ENCODE measurements around the gene IL6ST.

The IL6ST gene

DNA sequence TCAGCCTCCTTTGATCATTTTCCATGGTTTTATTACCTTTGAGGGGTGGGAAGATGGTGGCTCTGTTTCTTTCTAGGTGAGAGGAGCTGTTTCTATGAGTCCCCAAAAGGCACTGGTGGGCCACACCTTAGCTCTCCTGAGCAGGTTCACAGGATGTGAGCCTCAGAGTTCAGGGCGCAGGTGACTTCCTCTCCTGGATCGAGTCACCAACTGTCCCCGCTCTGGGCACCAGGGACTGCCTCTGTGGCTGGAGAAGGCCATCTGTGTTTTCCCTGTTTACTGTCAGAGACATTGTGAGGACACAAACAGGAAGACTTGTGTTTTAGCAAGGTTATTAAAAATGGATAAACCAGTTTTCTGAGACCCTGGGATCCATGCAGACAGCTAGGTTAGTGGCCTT lies 75.1 kb downstream of the IL6ST start:
- no peak for DNase-seq (ENCODE audit: low spot score)

DNA sequence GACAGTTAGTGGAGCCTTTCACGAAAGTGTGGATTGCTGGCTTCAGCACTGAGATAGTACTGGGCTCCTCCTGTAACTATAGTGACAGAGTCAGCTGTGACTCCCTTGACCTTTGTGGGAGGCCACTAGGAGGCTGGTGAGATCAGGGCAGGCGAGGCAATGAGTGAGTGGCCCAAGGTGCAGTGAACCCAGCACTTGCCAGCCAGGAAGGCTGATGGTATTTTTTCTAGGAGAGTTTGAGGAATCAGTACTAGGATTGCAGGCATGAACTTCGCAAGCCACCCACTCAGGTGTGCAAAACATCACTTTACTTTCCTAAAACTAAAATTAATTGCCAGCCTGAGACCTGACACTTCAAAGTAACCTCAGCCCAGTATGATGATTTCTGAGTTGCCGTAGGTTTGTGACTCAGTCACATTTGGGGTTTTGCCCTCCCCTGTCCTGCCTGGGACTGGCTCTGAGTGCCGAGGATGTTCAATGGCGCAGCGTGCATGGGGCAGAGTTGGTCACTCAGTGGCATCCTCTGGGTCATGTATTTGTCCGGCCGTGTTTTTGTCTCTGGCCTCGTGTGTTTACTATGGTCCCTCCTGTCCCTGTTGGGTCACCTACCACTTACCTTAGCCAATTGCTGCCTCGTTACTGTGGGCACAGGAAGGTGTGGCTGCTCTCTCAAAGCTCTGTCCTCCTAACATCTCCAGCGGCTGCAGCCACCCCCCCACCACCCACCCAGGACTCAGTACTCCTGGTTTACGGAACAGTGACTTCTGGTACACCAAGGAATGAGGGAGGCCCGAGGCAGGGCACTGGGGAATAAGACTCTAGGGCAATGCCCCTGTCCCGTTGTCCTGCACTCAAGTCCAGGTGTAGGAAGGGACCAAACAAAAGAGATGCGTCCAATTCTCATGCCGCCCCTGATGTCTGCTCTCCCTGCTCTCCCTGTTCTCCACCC lies 76.4 kb downstream of the IL6ST start:
- DNase-seq (ENCODE audit: low spot score): no peak

DNA sequence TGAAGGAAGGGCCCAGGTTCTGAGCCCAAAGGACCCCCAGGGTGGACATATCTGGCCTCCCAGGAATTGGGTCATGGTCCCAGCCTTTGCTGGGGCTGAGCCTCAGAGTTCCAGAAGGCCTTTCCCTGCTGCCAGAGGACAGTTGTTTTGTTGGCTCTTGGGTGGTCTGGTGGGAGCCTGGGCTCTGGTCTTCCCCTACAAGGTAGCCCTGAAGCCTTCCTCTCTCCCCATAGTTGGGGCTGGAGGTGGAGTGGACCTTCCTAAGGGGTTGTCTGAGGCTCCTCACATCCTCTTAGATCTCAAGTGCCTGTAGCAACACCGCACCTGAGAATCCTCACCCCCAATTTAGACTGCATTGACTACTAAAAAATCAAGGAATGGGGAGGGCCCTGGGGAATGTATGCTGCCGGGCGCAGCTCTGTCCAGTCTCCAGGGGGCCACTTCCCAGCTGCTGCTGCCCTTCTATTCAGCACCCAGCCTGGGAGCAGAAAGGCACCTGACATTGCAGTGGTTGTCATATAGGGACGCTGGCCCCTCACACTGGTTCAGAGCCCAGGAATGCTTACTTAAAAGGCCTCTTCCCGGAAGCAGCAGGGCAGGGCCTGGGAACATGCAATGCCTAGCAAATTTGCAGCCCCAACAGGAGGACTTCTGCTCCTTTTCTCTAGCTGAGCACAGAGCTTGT lies 77.2 kb downstream of the IL6ST start:
- no peak for DNase-seq (ENCODE audit: low spot score)

DNA sequence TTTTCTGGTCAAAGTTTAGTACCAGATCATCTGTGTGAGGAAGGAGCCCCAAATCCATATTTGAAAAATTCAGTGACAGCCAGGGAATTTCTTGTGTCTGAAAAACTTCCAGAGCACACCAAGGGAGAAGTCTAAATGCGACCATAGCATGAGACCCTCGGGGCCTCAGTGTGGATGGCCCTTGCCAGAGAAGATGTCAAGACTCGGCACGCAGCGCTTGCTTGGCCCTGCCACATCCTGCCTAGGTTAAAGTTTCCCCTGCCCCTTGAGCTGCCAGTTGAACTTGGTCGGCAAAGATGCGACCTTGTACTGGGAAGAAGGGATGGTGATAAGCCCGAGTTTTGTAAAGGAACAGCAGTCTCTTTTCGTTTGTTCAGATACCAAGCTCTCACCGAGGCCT lies 77.8 kb downstream of the IL6ST start:
- no peak for DNase-seq (ENCODE audit: low spot score)

DNA sequence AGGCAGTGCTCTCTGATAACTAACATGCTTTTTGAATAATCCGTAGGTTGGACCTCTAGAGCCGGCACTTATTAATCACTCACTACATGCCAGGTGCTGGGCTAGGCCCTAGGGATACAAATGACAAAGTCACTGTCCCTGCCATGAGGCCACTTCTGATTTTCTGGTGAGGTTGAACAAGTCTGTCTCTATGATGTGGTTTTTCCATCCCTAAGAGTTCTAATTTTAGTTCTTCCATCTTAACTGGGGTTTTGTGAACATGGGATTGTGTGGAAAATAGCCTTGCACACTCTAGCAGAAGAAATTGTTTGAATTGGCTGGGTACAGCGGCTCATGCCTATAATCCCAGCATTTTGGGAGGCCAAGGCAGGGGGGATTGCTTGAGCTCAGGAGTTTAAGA lies 79.0 kb downstream of the IL6ST start:
- no peak for DNase-seq (ENCODE audit: low spot score)

DNA sequence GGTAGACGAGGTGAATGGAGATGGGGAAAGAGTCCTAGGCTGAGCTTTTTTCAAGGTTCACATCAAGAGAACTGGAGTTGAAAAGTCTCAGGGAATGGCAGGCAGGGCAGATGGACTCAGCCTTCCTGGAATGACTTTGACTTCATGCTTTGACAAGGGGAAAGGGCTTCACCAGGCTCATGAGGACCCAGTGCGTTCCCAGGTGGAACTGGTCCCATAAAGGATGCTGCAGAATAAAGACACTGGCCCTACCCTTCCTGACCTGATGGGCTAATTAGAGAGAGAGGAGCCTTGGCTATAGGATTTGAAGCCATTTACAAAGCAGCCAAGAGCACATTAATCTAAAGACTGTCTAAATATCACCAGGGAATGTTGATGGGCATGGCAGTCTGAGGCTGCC lies 79.8 kb downstream of the IL6ST start:
- no peak for DNase-seq (ENCODE audit: low spot score)

DNA sequence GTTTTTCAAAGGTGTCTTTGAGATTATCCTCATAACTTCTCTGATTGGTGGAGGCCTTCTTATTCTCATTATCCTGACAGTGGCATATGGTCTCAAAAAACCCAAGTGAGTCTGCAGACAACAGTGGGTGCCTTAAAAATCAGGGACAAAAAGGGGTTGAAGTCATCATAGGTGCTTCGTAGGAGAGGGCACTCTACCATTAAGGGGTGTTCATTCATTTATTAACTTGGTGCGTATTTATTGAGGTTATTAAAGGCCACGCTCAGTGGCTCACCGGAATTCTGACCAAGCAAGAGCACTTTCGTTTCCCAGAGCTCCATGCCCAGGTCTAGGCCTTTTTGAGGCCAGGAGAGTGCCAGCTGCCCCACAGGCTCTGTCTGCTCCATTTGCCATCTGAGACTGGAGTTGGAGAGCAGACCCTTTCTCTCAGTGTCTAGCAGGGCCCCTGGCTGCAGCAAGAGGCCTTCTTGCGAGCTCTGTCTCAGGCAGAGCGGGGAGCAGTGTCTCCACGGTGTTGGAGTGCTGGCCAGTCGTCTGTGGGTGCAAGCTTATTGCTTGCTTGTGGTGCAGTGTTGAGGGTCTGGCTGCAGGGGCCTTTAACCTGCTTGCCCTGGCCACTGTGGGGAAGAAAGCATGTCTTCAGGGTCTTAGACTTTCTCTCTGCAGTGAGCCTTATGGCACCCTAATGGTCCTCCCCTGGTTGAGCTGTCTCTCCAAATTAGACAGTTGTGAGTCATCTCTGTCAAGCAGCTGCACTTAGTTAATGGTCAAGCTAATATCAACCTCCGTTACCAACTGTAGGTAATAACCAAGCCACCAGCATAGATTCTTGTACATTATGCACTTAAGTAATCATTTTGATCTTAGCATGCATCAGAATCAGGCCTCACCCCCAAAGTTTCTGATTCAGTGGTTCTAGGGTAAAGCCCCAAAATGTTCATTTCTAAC lies 81.0 kb downstream of the IL6ST start:
- DNase-seq (ENCODE audit: low spot score): no peak

DNA sequence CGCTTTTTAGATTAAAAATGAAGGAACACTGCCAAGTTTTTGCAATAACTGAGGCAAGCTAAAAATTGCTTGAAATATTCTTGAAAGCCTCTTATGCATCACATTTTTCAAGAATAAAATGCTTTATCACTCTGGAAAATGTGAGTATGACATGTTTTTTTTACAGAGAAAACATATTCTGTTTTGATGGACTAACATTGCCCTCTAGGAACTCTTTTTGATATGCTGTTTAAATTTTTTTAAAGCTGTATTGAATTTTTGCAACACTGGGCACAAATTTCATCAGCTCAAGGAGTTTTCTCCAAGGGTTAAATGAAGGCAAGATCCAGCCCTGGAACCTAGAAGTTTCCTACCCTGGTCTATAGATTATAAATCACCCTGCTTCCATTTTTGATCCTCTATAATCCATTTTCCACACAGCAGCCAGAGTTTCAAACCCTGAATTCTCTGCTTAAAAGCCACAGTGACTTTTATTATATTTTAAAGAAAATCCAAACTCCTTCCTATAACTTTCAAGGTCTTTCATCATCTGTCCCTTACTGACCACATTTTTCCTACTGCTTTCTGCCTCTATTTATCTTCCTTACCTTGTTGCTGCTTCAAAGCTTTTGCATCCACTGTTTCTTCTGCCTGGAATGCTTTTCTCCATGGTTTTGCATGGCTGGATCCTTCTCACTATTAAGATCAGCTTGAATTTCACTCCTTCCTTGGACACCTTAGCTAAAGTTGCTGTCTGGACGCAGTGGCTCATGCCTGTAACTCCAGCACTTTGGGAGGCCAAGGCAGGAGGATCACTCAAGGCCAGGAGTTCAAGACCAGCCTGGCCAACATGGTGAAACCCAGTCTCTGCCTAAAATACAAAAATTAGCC lies 82.7 kb downstream of the IL6ST start:
- DNase-seq (ENCODE audit: low spot score): peak; percentile 47

DNA sequence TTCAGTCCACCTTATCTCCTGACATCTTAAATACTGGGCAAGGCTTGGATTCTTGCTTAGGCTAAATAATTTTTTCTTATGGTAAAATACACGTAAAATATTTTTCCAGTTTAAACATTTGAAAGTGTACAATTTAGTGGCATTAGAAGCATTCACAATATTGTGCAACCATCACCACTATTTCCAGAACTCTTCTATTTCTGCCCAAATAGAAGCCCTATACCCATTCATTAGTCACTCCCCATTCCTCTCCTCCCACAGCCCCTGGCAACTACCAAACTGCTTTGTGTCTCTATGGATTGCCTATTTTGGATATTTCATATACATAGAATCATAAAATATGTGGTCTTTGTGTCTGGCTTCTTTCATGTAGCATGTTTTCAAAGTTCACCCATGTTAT lies 86.0 kb downstream of the IL6ST start:
- no peak for DNase-seq (ENCODE audit: low spot score)

DNA sequence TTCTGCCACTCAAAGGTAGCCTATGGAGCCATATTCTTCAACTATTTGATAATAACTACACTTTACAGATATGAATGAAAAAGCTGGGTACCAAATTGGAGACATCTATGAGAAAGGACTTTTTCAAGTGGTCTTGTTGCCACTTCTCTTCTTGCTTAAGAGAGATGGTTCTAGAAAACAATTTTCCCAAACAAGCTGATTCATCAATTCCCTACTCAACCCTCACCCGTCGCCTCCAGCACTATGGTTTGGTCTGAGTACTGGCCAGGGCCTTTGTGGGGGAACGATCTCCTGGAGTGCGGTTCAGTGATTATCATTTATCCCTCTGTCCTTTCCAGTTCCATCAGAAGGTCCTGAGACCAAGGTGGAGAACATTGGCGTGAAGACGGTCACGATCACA lies 86.8 kb downstream of the IL6ST start:
- no peak for DNase-seq (ENCODE audit: low spot score)

DNA sequence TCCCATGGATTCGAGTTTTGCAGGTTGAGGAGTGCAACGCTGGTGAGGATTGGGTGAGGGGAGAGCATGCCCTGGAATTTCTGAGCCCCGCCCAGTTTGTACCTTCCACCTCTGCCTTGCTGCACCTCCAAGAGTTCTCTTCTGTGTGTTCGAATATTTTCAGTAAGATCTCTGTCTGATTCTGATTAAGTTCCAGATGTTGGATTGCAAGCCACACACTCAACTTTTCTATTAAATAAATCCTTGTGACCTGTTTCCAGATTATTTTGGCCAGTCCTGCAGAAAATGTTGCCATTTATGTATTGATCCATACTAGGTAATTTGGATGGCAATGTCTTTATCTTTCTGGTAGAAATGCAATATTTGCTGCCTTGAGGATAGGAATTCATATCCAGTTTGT lies 89.5 kb downstream of the IL6ST start:
- DNase-seq (ENCODE audit: low spot score): no peak

DNA sequence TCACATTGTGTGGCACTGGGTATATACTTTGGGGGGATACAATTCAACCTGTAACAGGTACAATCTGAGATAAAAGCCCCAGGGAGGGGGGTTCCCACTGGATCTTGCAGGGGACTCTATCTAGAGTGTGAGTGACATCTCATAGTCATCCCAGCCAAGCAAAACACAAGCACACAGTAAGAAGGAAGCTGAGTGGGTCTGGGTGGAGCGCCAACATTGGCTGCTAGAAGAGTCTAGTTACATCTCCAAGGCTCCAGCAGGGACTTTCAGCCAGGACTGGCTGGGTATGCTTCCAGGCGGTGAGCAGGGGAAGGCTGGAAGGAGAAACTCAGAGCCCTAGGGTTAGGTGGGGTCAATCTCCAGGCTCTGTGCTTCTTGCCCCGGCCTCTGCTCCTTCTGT lies 90.6 kb downstream of the IL6ST start:
- no peak for DNase-seq (ENCODE audit: low spot score)

DNA sequence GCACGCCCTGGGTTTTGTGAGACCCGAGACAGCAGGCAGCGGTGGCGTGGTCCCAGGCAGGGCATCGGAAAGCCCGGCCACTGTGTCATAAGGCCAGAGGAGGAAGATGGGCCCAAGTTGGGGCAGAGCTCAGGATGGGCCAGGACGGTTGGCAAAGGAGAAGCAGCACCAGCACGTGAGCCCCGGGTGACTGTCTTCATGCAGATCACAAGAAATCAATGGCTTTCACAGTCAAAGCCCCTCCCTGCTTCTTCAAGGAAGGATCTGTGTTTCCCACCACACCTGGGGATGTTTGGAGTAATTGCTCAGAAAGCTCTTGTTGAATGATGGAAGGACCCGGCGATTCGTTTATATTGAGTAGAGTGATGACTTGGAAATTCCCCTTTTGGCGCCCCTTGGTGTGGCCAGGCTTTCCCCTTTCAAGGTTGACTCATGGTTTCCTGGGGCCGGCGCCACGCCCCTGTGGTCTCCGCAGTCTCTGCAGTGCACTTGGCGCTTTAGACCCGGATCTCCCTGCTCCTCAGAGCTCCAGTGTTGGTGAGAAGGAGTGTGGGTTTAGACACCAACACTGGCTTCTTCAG lies 91.6 kb downstream of the IL6ST start:
- no peak for DNase-seq (ENCODE audit: low spot score)

DNA sequence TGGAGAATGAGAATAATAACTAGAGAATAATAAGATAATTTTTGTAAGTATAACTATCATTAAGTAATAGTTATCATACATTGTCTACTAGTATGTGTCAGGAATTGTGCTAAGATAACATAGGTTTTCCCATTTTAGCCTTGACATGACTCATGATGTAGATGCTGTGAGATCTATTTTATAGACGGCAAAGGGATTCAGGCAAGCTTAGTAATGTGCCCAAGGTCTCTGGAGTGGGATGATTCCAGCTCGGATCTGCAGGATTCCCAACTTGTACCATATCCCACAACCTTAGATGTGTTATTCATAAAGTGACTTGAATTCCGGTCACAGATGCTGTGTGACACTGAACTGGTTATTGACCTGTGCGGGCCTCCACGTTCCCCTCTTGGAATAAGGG lies 92.1 kb downstream of the IL6ST start:
- DNase-seq (ENCODE audit: low spot score): no peak

DNA sequence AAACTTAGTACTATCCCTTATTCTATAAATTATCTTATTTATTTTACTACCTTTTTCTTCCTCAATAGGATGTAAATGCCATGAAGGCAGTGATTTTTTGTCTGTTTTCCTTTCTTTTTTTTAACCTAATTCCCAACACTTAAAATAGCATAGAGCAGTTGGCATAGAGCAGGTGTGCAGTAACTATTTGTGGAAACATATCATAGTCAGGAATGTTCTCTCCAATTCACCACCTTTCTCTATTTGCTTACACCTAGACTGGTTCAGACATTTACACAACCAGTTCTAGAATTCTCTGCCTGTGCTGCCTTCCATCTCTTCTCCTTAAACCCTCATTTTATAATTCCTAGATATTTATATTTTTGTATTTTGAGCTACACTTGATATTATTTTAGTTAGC lies 94.0 kb downstream of the IL6ST start:
- DNase-seq (ENCODE audit: low spot score): no peak

DNA sequence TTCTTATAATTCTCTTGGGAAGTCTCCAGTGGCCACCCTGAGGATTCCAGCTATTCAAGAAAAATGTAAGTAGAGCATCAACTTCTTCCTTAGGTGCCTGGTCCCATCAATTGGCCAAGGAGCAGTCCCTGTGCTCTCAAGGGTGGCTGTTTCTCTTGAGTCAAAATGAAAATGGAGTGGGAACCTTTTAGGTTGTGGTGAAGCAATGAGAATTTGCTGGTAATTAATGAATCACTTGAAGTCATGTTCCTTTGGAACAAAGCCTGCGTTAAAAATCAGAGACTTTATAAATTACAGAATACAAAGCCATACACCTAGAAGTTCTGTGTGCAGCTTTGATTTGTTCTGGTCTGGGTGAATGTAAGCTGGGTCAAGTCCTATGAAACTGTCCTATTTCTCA lies 94.7 kb downstream of the IL6ST start:
- DNase-seq (ENCODE audit: low spot score): no peak

DNA sequence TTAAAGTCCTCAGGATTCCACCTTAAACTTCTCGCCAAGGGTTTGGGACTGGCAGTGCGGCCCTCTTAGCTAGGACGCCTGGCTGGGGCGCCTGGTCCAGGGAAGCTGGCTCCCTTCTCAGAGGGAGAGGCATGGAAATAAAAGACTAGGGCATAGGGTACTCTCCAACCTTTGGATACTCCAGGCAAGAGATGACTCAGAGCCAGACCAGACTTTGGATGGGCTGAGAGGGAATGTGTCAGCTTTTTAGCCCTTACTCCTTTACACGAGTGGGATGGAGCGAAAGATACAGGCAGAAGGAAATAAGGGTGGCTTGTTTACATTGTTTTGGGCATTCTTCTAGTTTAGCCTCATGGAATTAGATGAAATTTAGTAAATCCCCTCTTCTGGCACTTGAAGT lies 95.4 kb downstream of the IL6ST start:
- DNase-seq (ENCODE audit: low spot score): no peak

DNA sequence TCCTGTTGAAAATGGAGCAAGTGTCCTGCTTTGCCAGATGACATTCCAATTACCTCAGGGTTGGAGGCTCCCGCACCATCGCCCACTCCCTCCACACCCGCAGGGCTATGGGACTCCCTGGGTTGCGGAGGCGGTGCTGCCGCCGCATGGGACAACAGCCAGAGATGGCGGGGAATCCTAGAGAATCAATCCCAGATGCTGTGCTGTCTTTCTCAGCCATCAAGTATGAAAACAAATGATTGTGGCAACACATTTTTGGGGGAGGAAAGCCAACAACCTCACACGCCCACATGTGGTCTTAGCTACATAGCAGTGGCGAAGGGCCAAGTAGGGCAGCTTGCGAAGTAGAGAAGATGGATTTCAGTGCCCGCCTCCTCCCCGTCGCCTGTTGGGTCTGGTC lies 96.9 kb downstream of the IL6ST start:
- DNase-seq (ENCODE audit: low spot score): no peak

DNA sequence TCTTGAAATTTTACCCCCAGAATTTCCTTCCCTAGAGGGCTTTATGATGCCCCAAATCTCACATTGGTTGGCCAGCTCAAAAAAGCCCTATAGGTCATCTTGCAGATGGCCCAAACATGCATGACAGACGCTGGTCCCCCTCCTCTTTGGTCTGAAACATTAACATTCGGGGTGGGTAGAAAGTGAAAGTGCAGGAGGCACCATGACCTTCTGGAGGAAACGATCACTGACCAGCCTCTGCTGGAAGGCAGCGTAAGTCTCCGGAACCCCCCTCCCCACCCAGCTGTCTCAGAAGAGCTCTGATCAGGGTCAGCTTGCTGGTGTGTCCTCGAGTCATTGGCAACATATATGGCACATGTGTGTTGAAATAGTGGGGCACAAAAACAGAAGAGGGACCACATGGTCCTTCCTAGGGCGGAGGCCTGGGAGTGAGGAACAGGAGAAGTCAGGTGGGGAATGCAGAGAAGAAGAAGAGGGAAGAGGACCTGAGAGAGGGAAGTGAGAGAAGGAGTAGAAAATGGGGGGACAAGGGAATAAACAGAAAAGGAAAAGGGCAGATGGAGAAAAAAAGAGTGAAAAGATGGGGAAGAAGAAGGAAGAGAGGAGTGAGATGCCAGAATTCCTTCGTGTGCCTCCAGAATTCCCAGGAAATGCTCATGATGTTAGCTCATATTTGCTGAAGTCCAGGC lies 97.4 kb downstream of the IL6ST start:
- no peak for DNase-seq (ENCODE audit: low spot score)

DNA sequence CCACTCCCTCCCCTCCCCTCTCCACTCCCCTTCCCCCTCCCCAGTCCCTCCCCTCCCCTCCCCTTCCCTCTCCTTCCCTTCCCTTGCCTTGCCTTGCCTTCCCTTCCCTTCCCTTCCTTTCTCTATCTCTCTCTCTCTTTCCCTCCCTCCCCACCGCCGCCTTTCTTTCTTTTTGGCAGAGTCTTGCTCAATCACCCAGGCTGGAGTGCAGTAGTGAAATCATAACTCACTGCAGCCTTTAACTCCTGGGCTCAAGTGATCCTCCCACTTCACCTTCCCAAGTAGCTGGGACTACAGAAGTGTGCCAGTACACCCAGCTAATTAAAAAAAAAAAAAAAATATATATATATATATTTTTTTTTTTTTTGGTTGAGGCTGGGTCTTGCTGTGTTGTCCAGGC lies 98.1 kb downstream of the IL6ST start:
- DNase-seq (ENCODE audit: low spot score): no peak

DNA sequence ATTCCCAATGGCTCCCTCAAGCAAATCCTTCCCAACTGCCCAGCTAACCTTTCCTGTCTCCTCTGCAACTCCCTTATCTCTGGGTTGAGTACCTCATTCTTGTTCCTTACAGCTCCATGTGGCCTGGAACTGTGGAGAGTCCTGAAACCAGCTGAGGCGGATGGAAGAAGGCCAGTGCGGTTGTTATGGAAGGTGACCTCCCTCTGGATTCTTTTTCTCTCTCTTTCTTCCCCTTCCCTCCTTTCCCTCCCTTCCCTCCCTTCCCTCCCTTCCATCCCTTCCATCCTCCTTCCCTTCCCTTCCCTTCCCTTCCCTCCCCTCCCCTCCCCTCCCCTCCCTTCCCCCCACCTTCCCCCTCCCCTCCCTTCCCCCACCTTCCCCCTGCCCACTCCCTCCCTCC lies 98.5 kb downstream of the IL6ST start:
- DNase-seq (ENCODE audit: low spot score): no peak

Measured in RKO (cell line).